Fibroblast of lung (primary cell): ENCODE data around the gene BASP1.

Source experiments
- CTCF ChIP-seq, 2 donors: IDR thresholded peaks in 1 of 2; conservative IDR thresholded peaks in 1 of 2; 1 replicate in 1 of 2; 2 replicates in 1 of 2; pipeline ENCODE4 v1.5.1; 2011 to 2012; ENCODE audit warnings: low read length in 2 of 2, control low read depth in 1 of 2, inconsistent platforms in 1 of 2, low read depth in 1 of 2, mild to moderate bottlenecking in 1 of 2
- EZH2 ChIP-seq: IDR thresholded peaks from 2 replicates; pipeline ENCODE4 v1.5.1; 2012; ENCODE audit warnings: low read length, control low read depth, mild to moderate bottlenecking; ENCODE audit errors: missing control alignments

DNA sequence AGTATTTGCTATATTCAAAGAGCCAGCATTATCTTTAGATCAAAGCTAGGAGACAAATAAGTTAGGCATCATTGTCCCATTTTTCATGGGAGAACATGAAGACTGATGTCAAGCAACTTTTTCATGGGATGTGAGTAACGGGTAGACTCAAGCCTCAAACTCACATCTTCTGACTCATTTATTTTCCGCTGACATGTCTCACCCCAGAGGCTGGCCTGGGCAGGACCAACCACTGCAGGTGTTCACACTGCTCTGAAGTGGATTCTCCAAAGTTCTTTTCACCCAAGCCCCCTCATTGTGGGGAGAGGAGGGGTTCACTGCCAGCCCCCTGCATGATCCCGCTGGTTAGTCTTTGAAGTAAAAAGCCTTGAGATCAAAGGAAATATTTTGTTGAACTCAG is 34.9 kb upstream of the BASP1 start:
- TF ChIP-seq CTCF (conservative IDR thresholded peaks at IDR 0.05 in 1 of 2, IDR thresholded peaks at IDR 0.05 in 1 of 2; ENCODE audit: low read depth in 1 of 2, low read length in 2 of 2), result no peak
- TF ChIP-seq EZH2, result no peak
